GM13977 (cell line): Measurements from ENCODE around the gene ELFN1.

Experiments used
- DNase-seq: peaks from one replicate; pipeline ENCODE4 v3.0.0; 2012; ENCODE audit warnings: low spot score
- CTCF ChIP-seq: IDR thresholded peaks from 2 replicates; pipeline ENCODE4 v1.5.1; 2012; ENCODE audit warnings: mild to moderate bottlenecking, control low read depth; ENCODE audit not compliant: insufficient read depth; ENCODE audit errors: extremely low read depth, missing control alignments
- in situ Hi-C: fragments of 300-500 bp; cut with MboI; formaldehyde crosslinking; loops from one replicate; pipeline ENCODE4 v1.12.0; 2022; ENCODE audit warnings: low sequenced_read_pairs, low pct_unique_long_range_greater_than_20kb, mixed read lengths, inconsistent platforms; ENCODE audit not compliant: unreplicated experiment

The ELFN1 gene

DNA sequence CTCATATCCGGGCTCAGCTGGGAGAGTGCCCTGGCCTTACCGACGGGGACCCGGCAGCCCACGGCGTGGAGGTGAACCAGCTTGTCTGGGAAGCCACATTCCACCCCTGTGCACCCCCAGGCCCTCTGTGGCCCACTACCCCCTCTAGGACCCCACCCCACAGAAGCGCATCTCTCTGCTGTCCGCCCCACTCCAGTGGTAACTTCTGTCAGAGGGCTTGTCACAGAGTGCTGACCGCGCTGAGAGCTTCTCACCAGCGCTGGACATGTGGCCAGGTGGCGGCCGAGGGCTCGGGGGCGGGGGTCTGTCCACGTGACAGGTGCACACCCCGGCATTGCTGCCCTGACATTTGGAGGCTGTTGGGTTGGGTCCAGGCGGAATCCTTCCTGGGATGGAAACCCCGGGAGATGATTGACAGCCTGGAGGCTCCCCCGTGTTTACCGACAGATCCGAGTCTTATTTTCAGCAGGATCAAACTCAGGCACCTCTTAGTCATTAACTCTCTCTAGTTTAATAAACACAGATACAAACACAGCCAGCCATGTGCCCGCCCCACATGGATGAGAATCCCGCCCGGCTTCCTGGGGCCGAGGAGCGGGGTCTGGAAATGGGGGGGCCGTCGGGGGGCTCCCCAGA is 5.1 kb downstream of the ELFN1 start:
- in situ Hi-C loops, result no loop called here
- no peak for TF ChIP-seq CTCF
- no peak for DNase-seq

DNA sequence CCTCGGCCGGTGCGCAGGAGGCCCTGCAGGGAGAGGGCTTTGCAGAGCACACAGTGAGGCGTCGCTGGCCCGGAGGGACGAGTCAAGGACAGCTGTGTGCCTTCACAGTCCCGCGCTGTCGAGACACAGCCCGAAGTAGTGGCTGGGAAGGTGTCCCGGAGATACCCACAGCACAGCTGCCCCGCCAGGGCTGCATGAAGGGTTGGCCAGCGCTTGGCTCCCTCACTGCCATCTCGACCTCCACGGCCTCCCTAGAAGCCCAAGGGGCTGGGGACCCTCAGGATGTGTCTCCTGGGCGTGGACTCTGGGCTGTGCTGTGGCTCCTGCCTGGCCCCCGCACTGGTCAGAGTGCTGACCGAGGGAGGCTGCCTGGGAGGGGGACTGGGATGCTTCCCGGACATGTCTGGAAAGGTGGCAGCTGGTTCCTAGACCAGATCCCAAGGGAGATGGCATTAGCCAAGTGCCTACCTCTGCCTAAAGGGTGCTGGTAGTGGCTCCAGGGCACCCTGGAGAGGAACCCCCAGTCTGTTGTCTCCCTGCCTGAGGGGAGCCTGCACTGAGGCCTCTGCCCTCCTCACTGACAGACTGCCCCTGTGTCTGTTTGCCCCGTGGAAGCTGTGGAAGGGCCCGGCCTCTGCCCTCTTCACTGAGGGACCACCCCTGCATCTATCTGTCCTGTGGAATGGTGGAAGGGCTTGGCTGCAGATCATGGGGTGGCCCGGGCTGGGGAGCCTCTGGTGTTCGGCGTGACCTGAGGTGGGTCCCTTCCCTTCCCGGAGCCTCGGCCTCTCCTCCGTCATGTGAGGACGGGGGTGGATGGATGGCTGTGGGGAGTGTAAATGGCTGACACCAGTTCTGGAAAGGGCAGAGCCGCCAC is 5.8 kb downstream of the ELFN1 start:
- TF ChIP-seq CTCF, result no peak
- in situ Hi-C loops, result no loop called here
- DNase-seq, result no peak

- in situ Hi-C loops, result no loop called here
- no peak for DNase-seq
- no peak for TF ChIP-seq CTCF
These were observed 6.5 kb downstream of the ELFN1 start for GRCh38 chr7:1676550-1677078.

DNA sequence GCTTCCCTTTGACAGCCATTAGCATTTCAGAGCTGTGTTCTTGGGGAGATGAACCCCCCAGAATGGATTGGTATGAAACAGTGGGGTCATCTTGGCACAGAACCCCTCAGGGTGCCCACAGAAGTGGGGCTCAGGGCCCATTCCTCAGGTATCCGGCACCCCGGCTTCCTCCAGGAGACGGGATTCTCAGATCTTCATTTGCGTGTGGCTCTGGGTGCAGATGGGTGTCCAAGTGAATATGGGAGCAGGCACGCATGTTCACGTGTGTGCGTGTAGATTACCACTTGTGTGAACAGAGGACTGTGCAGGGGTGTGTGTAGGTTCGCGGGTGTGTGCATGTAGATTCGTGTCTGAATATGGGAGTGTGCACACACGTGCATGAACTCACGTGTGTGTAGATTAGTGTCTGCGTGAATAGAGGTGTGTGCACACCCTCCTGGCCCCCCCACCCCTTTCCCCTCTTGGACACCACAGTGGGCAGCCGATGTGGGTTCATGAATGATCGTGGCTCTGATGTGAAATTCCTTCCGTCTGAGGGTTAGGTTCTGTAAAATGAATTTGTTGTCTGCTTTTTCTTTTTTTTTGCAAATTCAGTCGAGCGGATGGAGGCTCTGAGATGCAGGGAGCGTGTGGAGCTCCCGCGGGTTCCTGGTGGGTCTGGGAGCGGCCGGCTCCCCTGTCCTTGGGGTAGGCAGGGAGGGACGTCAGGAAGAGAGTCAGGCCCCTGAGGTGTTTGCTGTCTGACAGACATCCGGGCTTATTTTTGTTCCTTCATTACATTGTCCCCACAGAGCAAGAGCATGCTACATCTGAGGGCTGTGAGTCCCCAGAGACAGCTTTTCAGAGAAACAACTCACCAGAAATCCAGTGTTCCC is 7.4 kb downstream of the ELFN1 start:
- no peak for DNase-seq
- TF ChIP-seq CTCF, result no peak
- in situ Hi-C loops, result no loop called here

DNA sequence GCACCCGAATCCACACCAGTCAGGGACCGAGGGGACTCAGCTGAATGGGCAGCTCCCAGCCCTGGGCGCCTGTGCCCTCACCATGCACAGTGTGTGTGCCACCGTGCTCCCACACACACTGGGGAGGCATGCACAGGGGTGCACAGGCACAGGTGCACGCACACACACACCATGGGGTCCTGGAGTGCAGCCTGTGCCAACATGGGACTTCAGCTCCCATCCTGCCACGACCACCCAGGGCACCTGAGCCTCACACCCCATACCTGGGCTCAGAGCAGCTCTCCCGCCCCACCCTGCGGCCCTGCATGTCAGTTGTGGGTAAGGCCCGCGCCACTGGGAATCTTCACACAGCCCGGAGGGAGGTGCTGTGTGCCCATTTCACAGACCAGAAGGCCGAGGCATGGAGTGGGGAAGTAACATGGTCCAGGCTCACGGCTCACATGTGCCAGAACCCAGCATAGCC is 8.0 kb downstream of the ELFN1 start:
- in situ Hi-C loops, result no loop called here
- TF ChIP-seq CTCF, result no peak
- DNase-seq, result no peak
